Ishikawa (cell line): ENCODE results near the gene RPS19.

Source experiments
- CREB1 ChIP-seq: IDR thresholded peaks from 2 replicates; pipeline ENCODE4 v1.6.1; 2012; ENCODE audit warnings: low read depth
- FOXM1 ChIP-seq: IDR thresholded peaks from 2 replicates; pipeline ENCODE4 v1.6.1; 2012; ENCODE audit warnings: low read depth, borderline replicate concordance
- RAD21 ChIP-seq: IDR thresholded peaks from 2 replicates; pipeline ENCODE4 v1.6.1; 2012; ENCODE audit warnings: low read depth
- TAF1 ChIP-seq: IDR thresholded peaks from 2 replicates; pipeline ENCODE4 v1.6.1; 2012; ENCODE audit warnings: low read depth, mild to moderate bottlenecking
- TF ChIP-seq, protein P1 (sequence below): IDR thresholded peaks from 2 replicates; pipeline ENCODE4 v1.6.1; 2012
- TF ChIP-seq, protein P2 (sequence below): IDR thresholded peaks from 2 replicates; pipeline ENCODE4 v1.6.1; 2012
- TF ChIP-seq, protein P3 (sequence below): IDR thresholded peaks from 2 replicates; pipeline ENCODE4 v1.6.1; 2012; ENCODE audit warnings: low read depth, mild to moderate bottlenecking

DNA sequence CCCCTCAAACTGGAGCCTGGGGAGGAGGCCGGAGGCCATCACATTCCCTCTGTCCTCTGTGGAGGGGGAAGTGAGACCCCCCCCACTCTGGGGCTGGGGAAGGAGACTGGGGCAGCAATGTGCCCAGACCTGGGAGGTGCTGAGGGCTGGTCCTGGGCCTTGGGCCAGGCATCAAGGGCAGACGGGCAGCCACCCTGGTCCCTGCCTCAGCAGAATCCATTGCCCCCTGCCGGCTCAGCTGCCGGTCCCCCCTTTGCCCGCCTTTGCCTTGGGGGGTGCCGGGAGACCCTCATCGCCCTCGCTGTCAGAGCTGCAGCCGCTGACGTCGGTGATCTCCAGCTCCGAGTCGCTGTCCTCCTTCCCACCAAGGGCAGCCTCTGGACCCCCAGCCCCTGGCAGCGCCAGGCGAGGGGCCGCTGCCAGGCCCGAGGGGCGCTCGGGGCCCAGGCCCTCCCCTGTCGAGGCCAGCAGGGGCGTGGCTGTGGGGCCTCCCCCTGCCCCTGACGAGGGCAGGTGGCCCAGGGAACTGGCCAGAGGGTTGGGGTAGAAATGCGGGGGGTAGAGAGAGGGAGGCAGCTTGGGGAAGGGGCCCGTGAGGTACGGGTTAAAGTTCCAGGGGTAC, 48.0 kb downstream of the RPS19 start:
- TF ChIP-seq FOXM1 (no peak), TAF1 (no peak), RAD21 (no peak), CREB1 (no peak)
- TF ChIP-seq, protein P1, sequence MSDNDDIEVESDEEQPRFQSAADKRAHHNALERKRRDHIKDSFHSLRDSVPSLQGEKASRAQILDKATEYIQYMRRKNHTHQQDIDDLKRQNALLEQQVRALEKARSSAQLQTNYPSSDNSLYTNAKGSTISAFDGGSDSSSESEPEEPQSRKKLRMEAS: no peak
- TF ChIP-seq, protein P2, sequence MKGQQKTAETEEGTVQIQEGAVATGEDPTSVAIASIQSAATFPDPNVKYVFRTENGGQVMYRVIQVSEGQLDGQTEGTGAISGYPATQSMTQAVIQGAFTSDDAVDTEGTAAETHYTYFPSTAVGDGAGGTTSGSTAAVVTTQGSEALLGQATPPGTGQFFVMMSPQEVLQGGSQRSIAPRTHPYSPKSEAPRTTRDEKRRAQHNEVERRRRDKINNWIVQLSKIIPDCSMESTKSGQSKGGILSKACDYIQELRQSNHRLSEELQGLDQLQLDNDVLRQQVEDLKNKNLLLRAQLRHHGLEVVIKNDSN: no peak
- TF ChIP-seq, protein P3, sequence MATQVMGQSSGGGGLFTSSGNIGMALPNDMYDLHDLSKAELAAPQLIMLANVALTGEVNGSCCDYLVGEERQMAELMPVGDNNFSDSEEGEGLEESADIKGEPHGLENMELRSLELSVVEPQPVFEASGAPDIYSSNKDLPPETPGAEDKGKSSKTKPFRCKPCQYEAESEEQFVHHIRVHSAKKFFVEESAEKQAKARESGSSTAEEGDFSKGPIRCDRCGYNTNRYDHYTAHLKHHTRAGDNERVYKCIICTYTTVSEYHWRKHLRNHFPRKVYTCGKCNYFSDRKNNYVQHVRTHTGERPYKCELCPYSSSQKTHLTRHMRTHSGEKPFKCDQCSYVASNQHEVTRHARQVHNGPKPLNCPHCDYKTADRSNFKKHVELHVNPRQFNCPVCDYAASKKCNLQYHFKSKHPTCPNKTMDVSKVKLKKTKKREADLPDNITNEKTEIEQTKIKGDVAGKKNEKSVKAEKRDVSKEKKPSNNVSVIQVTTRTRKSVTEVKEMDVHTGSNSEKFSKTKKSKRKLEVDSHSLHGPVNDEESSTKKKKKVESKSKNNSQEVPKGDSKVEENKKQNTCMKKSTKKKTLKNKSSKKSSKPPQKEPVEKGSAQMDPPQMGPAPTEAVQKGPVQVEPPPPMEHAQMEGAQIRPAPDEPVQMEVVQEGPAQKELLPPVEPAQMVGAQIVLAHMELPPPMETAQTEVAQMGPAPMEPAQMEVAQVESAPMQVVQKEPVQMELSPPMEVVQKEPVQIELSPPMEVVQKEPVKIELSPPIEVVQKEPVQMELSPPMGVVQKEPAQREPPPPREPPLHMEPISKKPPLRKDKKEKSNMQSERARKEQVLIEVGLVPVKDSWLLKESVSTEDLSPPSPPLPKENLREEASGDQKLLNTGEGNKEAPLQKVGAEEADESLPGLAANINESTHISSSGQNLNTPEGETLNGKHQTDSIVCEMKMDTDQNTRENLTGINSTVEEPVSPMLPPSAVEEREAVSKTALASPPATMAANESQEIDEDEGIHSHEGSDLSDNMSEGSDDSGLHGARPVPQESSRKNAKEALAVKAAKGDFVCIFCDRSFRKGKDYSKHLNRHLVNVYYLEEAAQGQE: no peak
